HepG2 (cell line): Measurements from ENCODE around the gene GDPD1. TPM values are rescaled to one million over a fixed set of nuclear protein-coding genes. Genes with fewer than 3 reads are reported as not detected.

Experiments used
- BHLHE40 ChIP-seq: IDR thresholded peaks from 2 replicates; pipeline ENCODE4 v1.6.1; 2011; ENCODE audit warnings: low read length, improper control_type of control experiment
- CBFB ChIP-seq: sonication (generic); formaldehyde crosslinking; IDR thresholded peaks from 2 replicates; pipeline ENCODE4 v1.4.0; 2020; ENCODE audit warnings: missing genetic modification reagents
- FUBP1 ChIP-seq: sonication (generic); formaldehyde crosslinking; IDR thresholded peaks from 2 replicates; pipeline ENCODE4 v1.5.1; 2020; ENCODE audit warnings: missing genetic modification reagents, mild to moderate bottlenecking, borderline replicate concordance
- KIAA2018 ChIP-seq: sonication (generic); formaldehyde crosslinking; IDR thresholded peaks from 2 replicates; pipeline ENCODE4 v1.5.0; 2020; ENCODE audit warnings: mild to moderate bottlenecking, missing genetic modification reagents, borderline replicate concordance
- MYPOP ChIP-seq: sonication (generic); formaldehyde crosslinking; IDR thresholded peaks from 2 replicates; pipeline ENCODE4 v1.8.1; 2023; ENCODE audit warnings: mild to moderate bottlenecking, moderate library complexity, missing genetic modification reagents
- NFATC3 ChIP-seq: sonication (generic); formaldehyde crosslinking; IDR thresholded peaks from 2 replicates; pipeline ENCODE4 v1.5.1; 2020; ENCODE audit warnings: mild to moderate bottlenecking, missing genetic modification reagents
- NR1H2 ChIP-seq: sonication (generic); formaldehyde crosslinking; IDR thresholded peaks from 2 replicates; pipeline ENCODE4 v1.8.1; 2022; ENCODE audit warnings: low read depth, missing genetic modification reagents, borderline replicate concordance
- PHF8 ChIP-seq: sonication (generic); formaldehyde crosslinking; IDR thresholded peaks from 2 replicates; pipeline ENCODE4 v1.5.0; 2020; ENCODE audit warnings: missing genetic modification reagents
- RARA ChIP-seq: IDR thresholded peaks from 2 replicates; pipeline ENCODE4 v1.6.1; 2016; ENCODE audit warnings: missing genetic modification reagents, missing compliant biosample characterization
- TCF12 ChIP-seq, 2 experiments: fragments of 450-650 bp in 1 of 2; sonication (generic) in 1 of 2; formaldehyde crosslinking in 1 of 2; IDR thresholded peaks; 2 replicates each; pipeline versions ENCODE4 v1.6.1 to v1.8.0; 2017 to 2022; ENCODE audit warnings: antibody characterized with exemption in 1 of 2, mild to moderate bottlenecking in 1 of 2, missing genetic modification reagents in 1 of 2, moderate library complexity in 1 of 2
- TFE3 ChIP-seq: IDR thresholded peaks from 2 replicates; pipeline ENCODE4 v1.6.1; 2016
- UBTF ChIP-seq: sonication (generic); formaldehyde crosslinking; IDR thresholded peaks from 2 replicates; pipeline ENCODE4 v1.4.0; 2020; ENCODE audit warnings: mild to moderate bottlenecking, missing genetic modification reagents
- polyA plus RNA-seq, 8 experiments: library from polyadenylated mRNA; depleted of rRNA in 3 of 8; stranded (reverse) in 7 of 8; unstranded in 1 of 8; fragments of >200 nt; fragmentation: Illumina TruSeq in 4 of 8; extraction: Trizol in 4 of 8; gene quantifications; 2 replicates each; pipeline versions ENCODE4 v1.2.1 to v1.2.3, GENCODE V29; 2011 to 2016; ENCODE audit warnings: low read depth in 4 of 8, missing spikeins in 1 of 8, mixed read lengths in 1 of 8; ENCODE audit not compliant: insufficient read depth in 1 of 8
- total RNA-seq, 5 experiments: library from RNA; depleted of rRNA; stranded (reverse); fragments of >200 nt; fragmentation: Illumina TruSeq; extraction: Trizol; gene quantifications; 2 replicates each; pipeline ENCODE4 v1.2.3, GENCODE V29; 2016; ENCODE audit warnings: low read depth in 1 of 5

Gene GDPD1
- total and polyA plus RNA-seq, 2 of the 13 experiments (the other 11 are each of a cell fraction or from before 2014, with no cell fraction given) = 6.0 to 7.7 TPM

- TF ChIP-seq UBTF (peak; percentile 89), MYPOP (CRISPR knock-in tag) (peak; percentile 66; the same call in 1 of the 2 replicates), CBFB (CRISPR knock-in tag) (no peak), FUBP1 (CRISPR knock-in tag) (0 out of 2 replicates have a peak, but pooled peaks have one; percentile 22), NFATC3 (CRISPR knock-in tag) (0 out of 2 replicates have a peak, but pooled peaks have one; percentile 6), BHLHE40 (no peak), TFE3 (no peak; the same call in 1 of the 2 replicates), KIAA2018 (CRISPR knock-in tag) (no peak), TCF12 (IDR thresholded peaks at IDR 0.05) (no peak), TCF12 (CRISPR knock-in tag; IDR thresholded peaks at IDR 0.05) (no peak), PHF8 (CRISPR knock-in tag) (peak; percentile 81), RARA (CRISPR knock-in tag) (peak; percentile 25; the same call in 1 of the 2 replicates), NR1H2 (CRISPR knock-in tag) (no peak)
Measured at GRCh38 chr17:59220328-59221158, at the start of gene GDPD1 (continued).
